ENCODE measurements around the gene NOL4L.

Gene NOL4L

DNA sequence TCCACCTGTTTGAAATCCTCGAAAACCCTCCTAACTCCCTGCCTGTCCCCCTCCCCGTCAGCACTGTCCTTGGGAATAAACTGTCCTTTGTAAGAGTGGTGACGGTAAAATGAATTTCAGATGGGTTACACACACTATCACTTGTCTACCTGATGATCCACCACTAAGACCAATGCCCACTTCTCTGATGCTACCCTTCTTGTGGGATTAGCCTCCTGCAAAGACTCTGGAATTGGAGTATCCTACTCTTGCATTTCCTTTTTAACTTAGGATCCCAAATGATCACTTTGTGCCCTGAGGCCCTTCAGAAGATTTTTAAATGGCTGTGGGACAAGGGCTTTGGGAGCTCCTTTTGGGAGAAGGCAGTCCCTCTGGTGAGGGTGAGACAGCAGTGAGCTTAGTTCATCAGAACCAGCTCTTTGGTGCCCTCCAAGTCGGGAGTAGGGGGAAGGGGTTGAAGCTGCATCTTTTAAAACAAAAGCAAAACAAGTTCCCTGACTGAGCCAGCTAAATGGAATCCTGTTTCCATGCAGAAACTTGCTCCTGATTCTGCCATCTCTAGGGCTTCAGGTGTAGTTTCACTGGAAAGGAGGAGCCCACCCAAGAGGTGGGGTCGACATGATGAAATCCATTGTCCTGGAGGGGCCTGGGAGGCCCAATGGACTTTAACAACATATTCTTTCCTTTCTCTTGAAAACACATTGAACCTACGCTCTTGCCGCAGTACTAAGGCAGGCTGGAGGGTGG, 140.5 kb downstream of the NOL4L start:
- DNase-seq (ENCODE audit: low read depth) = no peak

DNA sequence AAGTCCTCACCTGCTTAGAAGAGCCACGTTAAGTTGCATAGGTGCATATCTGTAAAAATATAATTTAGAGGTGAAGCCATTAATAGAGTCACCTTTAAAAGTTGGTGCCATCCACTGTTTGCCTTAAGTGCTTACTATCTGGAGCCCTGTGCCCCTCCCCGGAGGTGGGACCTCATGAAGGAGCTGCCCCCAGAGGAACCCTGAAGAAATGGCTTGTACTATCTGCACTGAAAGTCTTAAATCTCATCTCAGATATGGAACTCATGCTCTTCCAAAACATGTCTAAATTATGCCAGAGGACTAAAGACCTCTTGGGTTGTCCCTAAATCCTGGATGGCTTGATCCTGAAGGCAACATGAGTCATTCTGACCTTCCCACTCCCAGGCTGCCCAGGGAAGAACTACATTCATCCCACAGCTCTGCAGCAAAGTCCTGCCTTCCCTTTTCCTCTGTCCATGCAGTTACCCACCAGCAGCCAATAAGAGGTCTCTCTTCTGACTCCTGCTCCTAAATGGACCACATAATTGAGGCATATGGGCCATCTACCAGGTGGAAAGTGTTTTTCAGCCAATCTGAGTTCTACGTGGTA, 141.7 kb downstream of the NOL4L start:
- no peak for DNase-seq (ENCODE audit: low read depth)

DNA sequence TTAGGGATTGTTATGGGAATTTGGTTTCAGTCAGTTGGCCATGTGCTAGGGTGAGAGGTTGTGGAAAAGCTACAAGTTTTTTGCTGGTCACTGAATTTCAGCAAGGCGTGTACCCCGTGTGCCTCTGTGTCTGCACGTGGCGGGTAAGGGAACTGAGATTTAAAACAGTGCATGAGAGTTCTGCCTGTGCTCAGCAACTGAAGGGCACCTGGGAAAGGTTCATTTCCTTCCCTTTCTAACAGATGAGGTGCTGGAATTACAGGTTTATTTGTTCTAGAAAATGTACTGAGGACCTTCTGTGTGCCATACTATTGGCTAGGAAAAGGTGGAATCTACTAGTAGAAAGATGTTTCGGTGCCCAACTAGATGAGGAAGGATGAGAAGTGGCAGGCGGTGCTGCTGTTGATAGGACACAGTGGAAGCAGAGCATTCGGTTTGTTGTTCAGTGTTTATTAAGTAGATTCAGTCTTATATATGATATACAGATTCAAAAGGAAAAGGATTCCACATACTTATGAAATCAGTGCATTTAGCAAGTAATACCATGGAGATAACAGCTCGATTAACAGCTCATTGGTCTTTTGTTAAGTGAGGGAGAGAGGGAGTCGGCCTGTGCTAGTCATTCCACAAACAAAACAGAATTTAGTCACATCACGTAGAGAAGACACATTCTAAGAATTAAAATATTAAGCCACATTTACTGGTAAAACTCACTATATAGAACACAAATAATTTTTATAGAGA, 142.3 kb downstream of the NOL4L start:
- DNase-seq (ENCODE audit: low read depth) = no peak

DNA sequence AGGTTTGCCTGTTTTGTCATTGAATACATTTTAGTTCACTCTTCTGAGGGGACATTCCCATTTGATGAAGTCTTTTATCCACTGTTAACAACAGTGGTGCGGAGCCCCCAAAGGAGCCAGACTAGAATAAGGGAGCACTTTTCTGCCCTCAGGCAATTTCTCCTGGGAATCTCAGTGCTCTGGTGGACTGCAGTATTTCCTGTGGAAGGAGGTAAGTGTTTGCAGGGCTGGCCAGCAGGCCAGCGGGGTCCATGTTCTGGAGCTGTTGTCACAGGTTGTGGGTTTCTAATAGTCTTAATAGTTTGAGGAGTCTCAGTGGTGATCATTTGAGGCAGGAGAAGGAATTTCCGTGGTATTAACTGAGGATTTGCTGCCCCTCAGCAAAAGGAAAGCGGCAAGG, 143.5 kb downstream of the NOL4L start:
- DNase-seq (ENCODE audit: low read depth) = no peak

DNA sequence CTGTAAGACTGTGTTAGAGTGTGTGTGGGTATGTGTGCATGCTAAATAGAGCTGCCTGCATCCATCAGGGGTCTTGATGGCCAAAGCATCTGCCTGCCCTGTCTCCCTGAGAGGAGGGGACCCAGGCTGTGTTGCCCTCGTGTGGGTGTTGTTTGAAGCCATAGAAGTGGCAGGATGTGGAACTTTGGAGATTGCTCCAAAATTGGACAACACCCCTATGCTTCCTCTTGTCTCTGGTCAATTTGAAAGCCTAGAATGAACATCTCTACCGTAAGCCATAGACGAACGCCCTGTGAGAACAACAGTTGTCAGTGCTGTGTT, 144.4 kb downstream of the NOL4L start:
- DNase-seq (ENCODE audit: low read depth) = no peak

DNA sequence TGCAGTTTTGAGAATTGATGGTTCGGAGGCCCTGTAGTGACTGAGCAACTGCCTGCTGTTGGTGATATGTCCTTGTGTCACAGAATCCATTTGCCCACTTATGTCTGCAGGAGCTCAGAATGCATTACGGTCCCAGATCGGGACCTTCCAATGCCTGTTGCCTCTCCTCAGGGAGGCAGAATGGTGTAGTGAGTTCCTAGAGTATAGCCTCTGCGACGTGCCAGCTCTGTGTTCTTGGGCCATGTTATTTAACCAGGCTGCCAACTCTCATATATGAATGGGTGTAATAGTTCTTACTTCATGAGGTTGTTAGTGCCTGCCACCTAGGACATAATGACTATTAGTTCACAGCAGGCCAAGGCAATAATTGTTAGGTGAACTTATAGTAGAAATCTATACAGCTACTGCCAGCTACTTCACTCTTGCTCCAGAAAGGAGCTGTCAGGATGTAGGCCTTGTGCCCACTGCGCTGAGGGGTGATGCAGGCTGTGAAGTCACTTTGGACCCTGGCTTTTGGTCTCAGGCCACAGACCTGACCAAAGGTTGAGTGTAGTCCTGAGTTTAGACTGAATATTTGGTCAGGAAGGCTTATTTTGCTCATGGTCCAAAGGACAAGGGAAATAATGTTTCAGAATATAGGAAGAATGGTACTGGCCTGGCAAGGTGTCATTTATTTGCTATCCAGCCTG, 144.9 kb downstream of the NOL4L start:
- no peak for DNase-seq (ENCODE audit: low read depth)

DNA sequence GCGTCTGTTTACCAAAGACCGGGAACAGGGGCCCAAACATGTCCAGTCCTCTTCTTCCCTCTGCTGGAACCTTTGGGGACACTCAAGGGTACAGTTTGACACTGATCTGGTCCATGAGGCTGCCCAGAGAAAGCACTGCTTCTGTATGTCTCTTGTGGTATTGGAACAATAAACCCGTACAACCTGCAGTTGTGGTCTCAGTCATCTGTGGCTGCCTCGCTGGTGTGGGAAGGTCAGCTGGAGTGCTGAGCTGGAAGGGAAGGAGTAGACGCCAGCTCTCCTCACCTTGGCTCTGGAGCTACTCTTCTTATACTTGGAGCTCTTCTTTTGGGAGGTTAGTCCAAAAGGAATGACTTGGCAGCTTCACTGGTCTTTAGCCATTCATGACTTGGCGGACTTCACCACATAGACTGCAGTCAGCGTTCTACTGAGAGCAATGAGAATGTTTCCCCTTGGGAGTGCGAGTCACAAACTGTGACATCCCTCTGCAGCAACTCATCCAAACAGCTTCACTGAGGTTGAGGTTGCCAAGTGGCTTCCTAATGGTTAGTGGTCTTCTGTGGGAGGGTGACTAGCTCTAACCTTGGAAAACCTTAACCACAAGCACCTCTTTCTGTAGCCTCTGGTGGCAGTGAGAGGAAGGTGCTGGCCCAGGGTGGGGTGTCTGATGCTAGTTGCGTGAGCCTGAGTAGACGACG, 145.9 kb downstream of the NOL4L start:
- DNase-seq (ENCODE audit: low read depth) = no peak

DNA sequence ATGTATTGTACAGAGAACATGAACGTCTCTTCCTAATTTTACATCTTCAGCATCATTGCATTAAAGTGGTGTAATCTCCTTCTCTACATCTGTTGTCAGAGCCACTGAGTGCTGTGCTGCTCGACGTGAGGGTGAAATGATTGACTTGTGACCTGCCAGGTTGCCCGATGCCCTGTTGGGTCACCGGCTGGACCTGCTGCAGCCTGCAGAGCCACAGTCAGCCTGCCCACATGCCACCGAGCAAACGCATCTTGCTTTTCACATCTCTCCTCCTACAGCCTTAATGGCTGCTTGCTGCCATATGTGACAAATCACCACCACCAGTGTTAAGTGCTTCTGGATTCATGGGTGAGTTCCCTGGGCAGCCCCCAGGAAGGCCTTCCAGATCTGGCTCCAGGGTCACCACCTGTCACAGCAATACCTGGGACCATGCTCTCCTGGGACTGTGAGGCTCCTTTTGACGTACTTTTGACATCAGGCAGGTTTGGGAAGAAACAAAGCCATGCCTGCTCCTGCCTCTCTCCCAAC, 146.7 kb downstream of the NOL4L start:
- no peak for DNase-seq (ENCODE audit: low read depth)

DNA sequence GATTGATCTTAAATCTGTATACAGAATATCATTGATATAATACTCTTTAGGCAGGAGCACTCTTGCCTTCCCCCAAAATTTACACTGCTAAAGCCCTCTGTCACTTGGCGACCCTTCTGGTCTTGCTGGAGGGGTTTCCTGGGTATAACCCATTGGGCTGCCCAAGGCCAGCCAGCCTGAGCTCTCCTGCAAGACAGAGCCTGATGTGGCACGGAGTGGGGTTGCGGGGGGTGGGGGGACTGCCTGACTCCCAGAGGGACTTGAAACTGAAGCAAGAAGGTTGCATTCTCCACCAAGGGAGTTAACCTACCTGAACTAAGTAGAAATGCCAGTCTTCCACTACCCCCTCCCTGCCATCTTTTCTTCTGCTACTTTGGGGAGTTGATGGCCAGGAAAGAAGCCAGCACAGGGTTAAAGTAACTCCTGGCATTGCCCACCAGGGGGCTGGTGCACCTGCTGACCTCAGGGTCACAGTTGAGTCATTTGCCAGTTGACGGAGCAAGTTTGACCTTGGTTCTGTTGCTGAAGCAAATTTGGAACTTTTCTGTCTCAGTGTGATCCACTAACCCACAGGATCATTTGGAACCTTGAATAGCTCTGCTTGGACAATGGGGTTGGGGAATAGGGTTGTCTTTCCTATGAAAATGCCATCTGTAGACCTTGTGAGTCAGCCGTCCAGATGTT, 147.6 kb downstream of the NOL4L start:
- DNase-seq (ENCODE audit: low read depth) = no peak

DNA sequence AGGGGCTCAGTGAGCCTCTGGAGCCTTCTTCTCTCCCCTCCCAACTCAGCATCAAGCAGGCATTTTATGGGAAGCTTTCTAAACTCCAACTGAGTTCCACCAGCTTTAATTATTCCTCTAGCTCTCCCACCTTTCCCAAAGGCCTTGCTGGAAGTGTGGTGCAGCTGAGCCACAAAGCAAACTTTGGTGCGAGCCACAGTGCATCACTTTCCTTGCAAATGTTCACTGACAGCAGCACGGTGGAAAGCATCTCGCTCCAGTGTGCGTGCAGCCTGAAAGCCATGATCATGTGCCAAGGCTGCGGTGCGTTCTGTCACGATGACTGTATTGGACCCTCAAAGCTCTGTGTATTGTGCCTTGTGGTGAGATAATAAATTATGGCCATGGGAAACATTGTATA, 148.2 kb downstream of the NOL4L start:
- DNase-seq (ENCODE audit: low read depth) = no peak

DNA sequence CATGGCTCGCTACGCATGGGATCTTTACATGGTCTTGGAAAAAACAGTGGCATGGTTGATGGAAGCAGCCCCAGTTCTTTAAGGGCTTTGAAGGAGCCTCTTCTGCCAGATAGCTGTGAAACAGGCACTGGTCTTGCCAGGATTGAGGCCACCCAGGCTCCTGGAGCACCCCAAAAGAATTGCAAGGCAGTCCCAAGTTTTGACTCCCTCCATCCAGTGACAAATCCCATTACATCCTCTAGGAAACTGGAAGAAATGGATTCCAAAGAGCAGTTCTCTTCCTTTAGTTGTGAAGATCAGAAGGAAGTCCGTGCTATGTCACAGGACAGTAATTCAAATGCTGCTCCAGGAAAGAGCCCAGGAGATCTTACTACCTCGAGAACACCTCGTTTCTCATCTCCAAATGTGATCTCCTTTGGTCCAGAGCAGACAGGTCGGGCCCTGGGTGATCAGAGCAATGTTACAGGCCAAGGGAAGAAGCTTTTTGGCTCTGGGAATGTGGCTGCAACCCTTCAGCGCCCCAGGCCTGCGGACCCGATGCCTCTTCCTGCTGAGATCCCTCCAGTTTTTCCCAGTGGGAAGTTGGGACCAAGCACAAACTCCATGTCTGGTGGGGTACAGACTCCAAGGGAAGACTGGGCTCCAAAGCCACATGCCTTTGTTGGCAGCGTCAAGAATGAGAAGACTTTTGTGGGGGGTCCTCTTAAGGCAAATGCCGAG, 148.8 kb downstream of the NOL4L start:
- DNase-seq (ENCODE audit: low read depth) = no peak

DNA sequence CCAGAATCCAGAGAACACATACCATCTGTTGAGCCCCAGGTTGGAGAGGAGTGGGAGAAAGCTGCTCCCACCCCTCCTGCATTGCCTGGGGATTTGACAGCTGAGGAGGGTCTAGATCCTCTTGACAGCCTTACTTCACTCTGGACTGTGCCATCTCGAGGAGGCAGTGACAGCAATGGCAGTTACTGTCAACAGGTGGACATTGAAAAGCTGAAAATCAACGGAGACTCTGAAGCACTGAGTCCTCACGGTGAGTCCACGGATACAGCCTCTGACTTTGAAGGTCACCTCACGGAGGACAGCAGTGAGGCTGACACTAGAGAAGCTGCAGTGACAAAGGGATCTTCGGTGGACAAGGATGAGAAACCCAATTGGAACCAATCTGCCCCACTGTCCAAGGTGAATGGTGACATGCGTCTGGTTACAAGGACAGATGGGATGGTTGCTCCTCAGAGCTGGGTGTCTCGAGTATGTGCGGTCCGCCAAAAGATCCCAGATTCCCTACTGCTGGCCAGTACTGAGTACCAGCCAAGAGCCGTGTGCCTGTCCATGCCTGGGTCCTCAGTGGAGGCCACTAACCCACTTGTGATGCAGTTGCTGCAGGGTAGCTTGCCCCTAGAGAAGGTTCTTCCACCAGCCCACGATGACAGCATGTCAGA, 149.6 kb downstream of the NOL4L start:
- no peak for DNase-seq (ENCODE audit: low read depth)

DNA sequence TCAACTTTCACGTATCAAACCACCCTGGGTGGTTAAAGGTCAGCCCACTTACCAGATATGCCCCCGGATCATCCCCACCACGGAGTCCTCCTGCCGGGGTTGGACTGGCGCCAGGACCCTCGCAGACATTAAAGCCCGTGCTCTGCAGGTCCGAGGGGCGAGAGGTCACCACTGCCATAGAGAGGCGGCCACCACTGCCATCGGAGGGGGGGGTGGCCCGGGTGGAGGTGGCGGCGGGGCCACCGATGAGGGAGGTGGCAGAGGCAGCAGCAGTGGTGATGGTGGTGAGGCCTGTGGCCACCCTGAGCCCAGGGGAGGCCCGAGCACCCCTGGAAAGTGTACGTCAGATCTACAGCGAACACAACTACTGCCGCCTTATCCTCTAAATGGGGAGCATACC, 150.7 kb downstream of the NOL4L start:
- no peak for DNase-seq (ENCODE audit: low read depth)

DNA sequence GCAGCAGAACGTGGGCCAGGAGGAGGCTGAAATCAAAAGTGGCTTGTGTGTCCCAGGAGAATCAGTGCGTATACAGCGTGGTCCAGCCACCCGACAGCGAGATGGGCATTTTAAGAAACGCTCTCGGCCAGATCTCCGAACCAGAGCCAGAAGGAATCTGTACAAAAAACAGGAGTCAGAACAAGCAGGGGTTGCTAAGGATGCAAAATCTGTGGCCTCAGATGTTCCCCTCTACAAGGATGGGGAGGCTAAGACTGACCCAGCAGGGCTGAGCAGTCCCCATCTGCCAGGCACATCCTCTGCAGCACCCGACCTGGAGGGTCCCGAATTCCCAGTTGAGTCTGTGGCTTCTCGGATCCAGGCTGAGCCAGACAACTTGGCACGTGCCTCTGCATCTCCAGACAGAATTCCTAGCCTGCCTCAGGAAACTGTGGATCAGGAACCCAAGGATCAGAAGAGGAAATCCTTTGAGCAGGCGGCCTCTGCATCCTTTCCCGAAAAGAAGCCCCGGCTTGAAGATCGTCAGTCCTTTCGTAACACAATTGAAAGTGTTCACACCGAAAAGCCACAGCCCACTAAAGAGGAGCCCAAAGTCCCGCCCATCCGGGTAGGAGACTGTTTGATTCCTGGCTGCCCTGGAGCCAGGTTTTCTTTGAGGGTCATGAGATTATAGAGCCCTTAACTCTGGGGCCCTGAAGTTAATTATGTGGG, 151.7 kb downstream of the NOL4L start:
- no peak for DNase-seq (ENCODE audit: low read depth)

DNA sequence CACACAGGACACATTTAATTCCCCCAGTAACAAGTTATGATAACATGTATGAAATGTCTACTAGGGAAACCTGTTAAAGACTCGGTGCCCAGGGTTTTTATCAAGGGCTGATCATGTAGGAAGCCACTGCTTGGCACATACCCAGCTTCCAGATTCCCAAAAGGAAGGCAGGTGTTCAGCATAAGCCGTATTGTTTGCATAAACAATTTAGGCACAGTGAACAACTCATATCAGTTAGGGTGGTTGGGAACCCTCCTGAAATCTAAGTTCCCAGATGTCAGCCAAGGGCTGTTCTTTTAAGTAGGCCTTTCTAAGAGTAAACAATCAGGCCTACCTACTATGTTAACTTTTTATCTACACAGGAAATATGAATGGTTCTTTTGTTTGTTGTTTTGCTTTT, 152.9 kb downstream of the NOL4L start:
- no peak for DNase-seq (ENCODE audit: low read depth)

DNA sequence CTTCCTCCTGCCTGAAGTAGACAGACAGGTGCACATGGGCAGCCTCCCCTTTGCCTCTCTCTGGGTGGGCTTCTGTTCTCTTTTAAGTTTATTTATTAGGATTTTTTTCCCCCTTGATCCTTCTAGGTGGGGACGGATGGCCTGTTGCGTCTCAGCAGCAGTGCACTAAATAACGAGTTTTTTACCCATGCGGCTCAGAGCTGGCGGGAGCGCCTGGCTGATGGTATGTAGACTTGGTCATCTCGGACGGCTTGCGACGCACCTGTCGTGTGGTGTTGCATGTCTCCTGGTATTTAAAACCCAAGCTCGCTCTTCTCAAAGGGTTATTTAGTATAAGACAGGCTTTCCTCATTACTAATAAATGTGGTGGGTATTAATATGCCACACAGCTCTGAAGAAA, 153.7 kb downstream of the NOL4L start:
- DNase-seq (ENCODE audit: low read depth) = no peak

DNA sequence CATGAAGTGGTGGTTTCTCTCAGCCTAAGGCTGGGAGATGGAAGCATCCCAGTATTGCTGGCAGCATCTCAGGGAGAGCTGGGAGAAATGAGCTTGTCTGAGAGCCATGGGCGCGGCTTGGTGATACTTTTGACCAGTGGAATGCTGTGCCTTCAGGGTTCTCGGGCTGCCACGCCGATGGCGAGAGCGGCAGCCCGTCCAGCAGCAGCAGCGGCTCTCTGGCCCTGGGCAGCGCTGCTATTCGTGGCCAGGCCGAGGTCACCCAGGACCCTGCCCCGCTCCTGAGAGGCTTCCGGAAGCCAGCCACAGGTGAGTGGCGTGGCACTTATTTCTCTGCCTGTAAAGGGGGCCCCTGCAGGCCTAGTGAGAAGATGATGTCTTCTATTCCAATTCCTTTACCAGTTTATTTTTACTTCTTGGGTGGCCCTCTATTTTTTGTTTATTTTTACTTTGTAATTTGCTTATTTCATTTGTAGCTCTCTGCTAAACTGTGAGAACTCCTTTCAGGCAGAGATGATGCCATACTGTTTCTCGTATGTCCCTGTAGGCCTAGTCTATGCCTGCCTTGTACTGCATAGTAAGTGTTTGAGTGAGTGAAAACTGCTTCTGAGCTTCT, 155.3 kb downstream of the NOL4L start:
- no peak for DNase-seq (ENCODE audit: low read depth)

DNA sequence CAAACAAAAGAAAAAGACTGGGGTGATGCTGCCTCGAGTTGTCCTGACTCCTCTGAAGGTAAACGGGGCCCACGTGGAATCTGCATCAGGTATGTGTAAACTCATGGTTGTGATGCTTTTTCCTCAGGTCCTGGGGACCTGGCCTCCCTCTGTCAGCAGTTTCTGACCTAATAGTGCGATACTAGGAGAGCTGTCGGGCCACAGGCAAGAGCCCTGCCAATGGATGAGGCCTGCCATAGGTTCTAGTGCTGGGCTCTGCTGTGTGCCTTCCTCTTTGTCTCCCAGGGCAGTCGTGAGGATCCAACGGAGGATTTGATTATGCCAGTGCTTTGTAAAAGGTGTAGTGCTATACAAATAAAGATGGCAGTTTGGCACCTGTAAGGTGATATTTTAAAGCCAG, 155.8 kb downstream of the NOL4L start:
- no peak for DNase-seq (ENCODE audit: low read depth)

DNA sequence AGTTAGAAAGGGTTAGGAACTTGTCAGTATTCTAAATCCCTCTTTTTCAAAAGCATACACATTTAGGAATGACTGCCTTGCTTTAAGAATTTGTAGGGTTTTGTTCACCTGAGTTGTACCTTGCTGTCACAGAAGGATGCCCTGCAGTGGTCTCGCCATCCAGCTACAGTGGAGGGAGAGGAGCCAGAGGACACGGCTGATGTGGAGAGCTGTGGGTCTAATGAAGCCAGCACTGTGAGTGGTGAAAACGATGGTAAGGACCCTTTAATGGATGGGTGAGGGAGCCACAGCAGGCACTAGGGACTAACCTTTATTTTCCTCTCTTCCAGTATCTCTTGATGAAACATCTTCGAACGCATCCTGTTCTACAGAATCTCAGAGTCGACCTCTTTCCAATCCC, 157.1 kb downstream of the NOL4L start:
- DNase-seq (ENCODE audit: low read depth) = no peak
